Erythroblast (primary cell): ENCODE results near the gene BNIP2.
"Not testable (repeated sequence)": the region's sequence is repeated elsewhere in the genome, so short reads cannot be mapped to it uniquely, and the experiment has no call there.

Experiments used
- GATA1 ChIP-seq: IDR thresholded peaks from 2 replicates; pipeline ENCODE4 v1.6.1; 2011; ENCODE audit warnings: low read depth, mild to moderate bottlenecking, control low read depth, low read length, moderate library complexity
- POLR2A ChIP-seq: IDR thresholded peaks from 2 replicates; pipeline ENCODE4 v1.6.1; 2011; ENCODE audit warnings: mild to moderate bottlenecking, low read length

GRCh38 chr15:59698065-59698464 lies 8.9 kb upstream of the BNIP2 start:
- TF ChIP-seq POLR2A, GATA1: not testable (repeated sequence)
